T-cell (primary cell): ENCODE measurements around the gene C9orf72. TPM values are rescaled to one million over a fixed set of nuclear protein-coding genes. Genes with fewer than 3 reads are reported as not detected.

Experiments
- ATAC-seq, 4 experiments: fragments of 200-7000 bp in 3 of 4; fragments of 150-1000 bp in 1 of 4; cut with Tn5 transposase; replicated peaks in 1 of 4; 1 replicate in 3 of 4; 2 replicates in 1 of 4; pipeline ENCODE4 v1.10.0; 2021; ENCODE audit warnings: moderate library complexity in 3 of 4, mild to moderate bottlenecking in 2 of 4, moderate number of reproducible peaks in 1 of 4
- CTCF ChIA-PET, 2 donors: fragments of 300-600 bp; sonication (Branson Sonifier 250); formaldehyde crosslinking; loops; one replicate each; lab custom pipeline; 2022; ENCODE audit warnings: antibody characterized with exemption in 2 of 2; lab: Charles Lee
- POLR2A ChIA-PET, 2 donors: fragments of 300-600 bp; sonication (Branson Sonifier 250); formaldehyde crosslinking; loops; one replicate each; lab custom pipeline; 2022; ENCODE audit warnings: antibody characterized with exemption in 2 of 2; lab: Charles Lee
- DNase-seq, 35 experiments: peaks; one replicate each; pipeline versions ENCODE4 v3.0.0 to v3.0.0-alpha.2; 2013 to 2023
- H3K27ac ChIP-seq: one replicate; pipeline ENCODE4 v1.5.1; 2013; ENCODE audit warnings: low read length
- H3K27me3 ChIP-seq, 2 experiments: replicated peaks in 1 of 2; 1 replicate in 1 of 2; 2 replicates in 1 of 2; pipeline versions ENCODE4 v1.6.1 to v1.7.0; 2013; ENCODE audit warnings: low read length in 1 of 2, mixed read lengths in 1 of 2; ENCODE audit not compliant: control insufficient read depth in 2 of 2, insufficient read depth in 2 of 2; ENCODE audit errors: extremely low read depth in 1 of 2
- H3K36me3 ChIP-seq, 2 donors: 1 replicate in 1 of 2; 2 replicates in 1 of 2; pipeline versions ENCODE4 v1.6.1 to v1.7.0; 2013; ENCODE audit warnings: low read length in 1 of 2; ENCODE audit not compliant: control insufficient read depth in 2 of 2, insufficient read depth in 1 of 2; ENCODE audit errors: extremely low read depth in 1 of 2
- H3K4me1 ChIP-seq, 2 experiments: 1 replicate in 1 of 2; 2 replicates in 1 of 2; pipeline versions ENCODE4 v1.6.1 to v1.7.0; 2013; ENCODE audit warnings: low read length in 2 of 2, mixed read lengths in 1 of 2; ENCODE audit not compliant: insufficient read depth in 2 of 2, control insufficient read depth in 1 of 2; ENCODE audit errors: extremely low read depth in 1 of 2
- H3K4me3 ChIP-seq, 2 donors: 1 replicate in 1 of 2; 2 replicates in 1 of 2; pipeline versions ENCODE4 v1.5.1 to v1.7.0; 2013; ENCODE audit warnings: mild to moderate bottlenecking in 2 of 2, low read length in 1 of 2, moderate library complexity in 1 of 2; ENCODE audit not compliant: control insufficient read depth in 1 of 2; ENCODE audit errors: extremely low read depth in 1 of 2
- H3K9me3 ChIP-seq: 2 replicates; pipeline ENCODE4 v1.7.0; 2013
- H3K27ac Mint-ChIP-seq, 2 donors: one replicate each; pipeline ENCODE4 v1.8.0; 2020 to 2021; ENCODE audit warnings: mild to moderate bottlenecking in 2 of 2, mixed read lengths in 2 of 2
- H3K27me3 Mint-ChIP-seq, 2 donors: one replicate each; pipeline ENCODE4 v1.8.0; 2021 to 2022; ENCODE audit warnings: mixed read lengths in 2 of 2
- H3K36me3 Mint-ChIP-seq: one replicate; pipeline ENCODE4 v1.8.0; 2021; ENCODE audit warnings: mixed read lengths
- H3K4me1 Mint-ChIP-seq, 3 donors: one replicate each; pipeline ENCODE4 v1.8.0; 2020 to 2022; ENCODE audit warnings: mixed read lengths in 3 of 3, mild to moderate bottlenecking in 1 of 3
- H3K4me3 Mint-ChIP-seq, 3 donors: one replicate each; pipeline ENCODE4 v1.8.0; 2020 to 2022; ENCODE audit warnings: mild to moderate bottlenecking in 3 of 3, mixed read lengths in 3 of 3, moderate library complexity in 3 of 3
- H3K9me3 Mint-ChIP-seq, 3 donors: one replicate each; pipeline ENCODE4 v1.8.0; 2020 to 2022; ENCODE audit warnings: mixed read lengths in 3 of 3
- WGBS: methylation state at CpG from one replicate; pipeline ENCODE4 v1.1.5; 2013; ENCODE audit warnings: missing lambda C conversion rate; ENCODE audit not compliant: insufficient coverage; 5-methylcytosine and 5-hydroxymethylcytosine counted together
- total RNA-seq, 35 experiments: library from RNA in 6 of 35; stranded (reverse) in 6 of 35; fragments of 120-200 nt in 1 of 35; gene quantifications; one replicate each; pipeline versions ENCODE4 v1.2.1 to v1.2.4 and lab custom pipeline; 2013 to 2026

The C9orf72 gene
- total RNA-seq, 5 donors from 2014 or later (not counting 1 experiment from before 2014, with no cell fraction given), result 17.8 to 29.3 (median 20.6) TPM

DNA sequence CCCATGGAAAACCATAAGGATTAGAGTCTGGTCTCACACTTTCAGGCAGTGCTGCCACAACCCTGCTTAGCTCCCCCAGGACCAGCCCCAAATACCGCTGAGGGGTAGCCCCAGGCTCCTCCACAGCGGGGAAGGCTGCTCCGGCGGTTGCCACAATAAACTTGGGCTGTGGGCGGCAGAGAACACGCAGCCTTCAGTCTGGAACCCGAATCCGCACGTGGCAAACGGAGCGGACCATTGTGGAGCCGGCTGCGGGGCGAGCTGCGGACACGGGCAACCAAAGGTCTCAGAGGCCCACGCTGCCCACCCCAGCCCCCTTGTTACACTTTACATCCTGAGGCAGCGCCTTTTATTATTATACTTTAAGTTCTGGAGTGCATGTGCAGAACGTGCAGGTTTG, 37.3 kb upstream of the C9orf72 start:
- Mint-ChIP-seq H3K4me1 (no peaks in the 10 kb centered on the region), H3K36me3 (no peaks in the 10 kb centered on the region), H3K27me3 (peaks cover 19 to 29% of the 10 kb centered on the region in 2 donors), H3K27ac (no peak overlapping the region), H3K4me3 (no peak overlapping the region), H3K9me3 (peaks cover 0 to 1% (median 0%) of the 10 kb centered on the region in 3 donors)
- no peak overlapping the region for H3K4me3 ChIP-seq
- ATAC-seq, result no peak
- H3K4me1 ChIP-seq, result no peaks in the 10 kb centered on the region
- H3K27me3 ChIP-seq, result peaks cover 0 to 18% of the 10 kb centered on the region in 2 experiments
- WGBS, result 96% methylated on average over 10 of the region's 19 CpGs
- ChIA-PET CTCF (no interaction called here), POLR2A (no interaction called here)
- H3K36me3 ChIP-seq, result no peaks in the 10 kb centered on the region
- H3K27ac ChIP-seq, result no peak overlapping the region
- no peak for DNase-seq
- H3K9me3 ChIP-seq, result no peaks in the 10 kb centered on the region

GRCh38 chr9:27602954-27603353, 29.7 kb upstream of the C9orf72 start:
- DNase-seq, result no peak
- CTCF ChIA-PET, result no interaction called here

GRCh38 chr9:27602142-27602861, 29.0 kb upstream of the C9orf72 start:
- Histone ChIP-seq H3K4me3 (no peak overlapping the region), H3K27ac (no peak overlapping the region), H3K27me3 (no peaks in the 10 kb centered on the region), H3K4me1 (no peaks in the 10 kb centered on the region), H3K9me3 (no peaks in the 10 kb centered on the region), H3K36me3 (no peaks in the 10 kb centered on the region)
- DNase-seq, result no peak
- no peak for ATAC-seq
- Mint-ChIP-seq H3K36me3 (no peaks in the 10 kb centered on the region), H3K27ac (no peak overlapping the region), H3K4me3 (no peak overlapping the region), H3K4me1 (no peaks in the 10 kb centered on the region), H3K9me3 (peaks cover 0 to under 1% (median 0%) of the 10 kb centered on the region in 3 donors), H3K27me3 (peaks cover 4 to 8% of the 10 kb centered on the region in 2 donors)
- 88% methylated on average over 2 of the region's 6 CpGs for WGBS
- CTCF ChIA-PET, result no interaction called here
- POLR2A ChIA-PET, result interaction anchor here in 1 of 2 donors (0.7 kb wide), 1 partner anchor 24 kb away, joined by 3 read pairs; no protein-coding TSS in a partner anchor

More at GRCh38 chr9:27602954-27603353, 29.7 kb upstream of the C9orf72 start:
- 92% methylated on average over 1 of the region's 4 CpGs for WGBS
- H3K4me1 ChIP-seq, result no peaks in the 10 kb centered on the region
- H3K9me3 Mint-ChIP-seq, result peaks cover 0 to 1% (median 0%) of the 10 kb centered on the region in 3 donors
- no peaks in the 10 kb centered on the region for H3K36me3 Mint-ChIP-seq
- H3K4me1 Mint-ChIP-seq, result no peaks in the 10 kb centered on the region
- H3K4me3 Mint-ChIP-seq, result no peak overlapping the region
- no peak overlapping the region for H3K27ac ChIP-seq
- no peaks in the 10 kb centered on the region for H3K27me3 ChIP-seq
- no peak overlapping the region for H3K27ac Mint-ChIP-seq
- no peak for ATAC-seq
- no peaks in the 10 kb centered on the region for H3K36me3 ChIP-seq
- H3K4me3 ChIP-seq, result no peak overlapping the region
- H3K27me3 Mint-ChIP-seq, result peaks cover 4 to 8% of the 10 kb centered on the region in 2 donors
- POLR2A ChIA-PET, result no interaction called here
- no peaks in the 10 kb centered on the region for H3K9me3 ChIP-seq

GRCh38 chr9:27601396-27601795, 28.1 kb upstream of the C9orf72 start:
- Histone ChIP-seq H3K36me3 (no peaks in the 10 kb centered on the region), H3K4me1 (no peaks in the 10 kb centered on the region), H3K27me3 (no peaks in the 10 kb centered on the region), H3K27ac (no peak overlapping the region), H3K4me3 (no peak overlapping the region), H3K9me3 (no peaks in the 10 kb centered on the region)
- ChIA-PET POLR2A (no interaction called here), CTCF (no interaction called here)
- Mint-ChIP-seq H3K27me3 (peaks cover 4 to 12% of the 10 kb centered on the region in 2 donors), H3K4me3 (no peak overlapping the region), H3K9me3 (no peaks in the 10 kb centered on the region), H3K27ac (no peak overlapping the region), H3K36me3 (no peaks in the 10 kb centered on the region), H3K4me1 (no peaks in the 10 kb centered on the region)
- DNase-seq, result no peak
- no peak for ATAC-seq
- 92% methylated on average over 6 of the region's 6 CpGs for WGBS

- no peak for ATAC-seq
- Mint-ChIP-seq H3K4me1 (no peaks in the 10 kb centered on the region), H3K4me3 (no peak overlapping the region), H3K9me3 (no peaks in the 10 kb centered on the region), H3K36me3 (no peaks in the 10 kb centered on the region), H3K27me3 (peaks cover 4 to 12% of the 10 kb centered on the region in 2 donors), H3K27ac (no peak overlapping the region)
- DNase-seq, result no peak
- no peak overlapping the region for H3K4me3 ChIP-seq
- no peaks in the 10 kb centered on the region for H3K9me3 ChIP-seq
- H3K36me3 ChIP-seq, result no peaks in the 10 kb centered on the region
- POLR2A ChIA-PET, result interaction anchor here in 1 of 2 donors (0.6 kb wide), 1 partner anchor 59 kb away, joined by 6 read pairs; no protein-coding TSS in a partner anchor
- CTCF ChIA-PET, result interaction anchor here in 1 of 2 donors (0.7 kb wide), 1 partner anchor 1348 kb away, joined by 10 read pairs; no protein-coding TSS in a partner anchor
- H3K27ac ChIP-seq, result no peak overlapping the region
- H3K27me3 ChIP-seq, result no peaks in the 10 kb centered on the region
- H3K4me1 ChIP-seq, result no peaks in the 10 kb centered on the region
- WGBS, result no CpG with 5 or more reads among the region's 2 CpGs
Observed at GRCh38 chr9:27600256-27600655, 27.0 kb upstream of the C9orf72 start.

DNA sequence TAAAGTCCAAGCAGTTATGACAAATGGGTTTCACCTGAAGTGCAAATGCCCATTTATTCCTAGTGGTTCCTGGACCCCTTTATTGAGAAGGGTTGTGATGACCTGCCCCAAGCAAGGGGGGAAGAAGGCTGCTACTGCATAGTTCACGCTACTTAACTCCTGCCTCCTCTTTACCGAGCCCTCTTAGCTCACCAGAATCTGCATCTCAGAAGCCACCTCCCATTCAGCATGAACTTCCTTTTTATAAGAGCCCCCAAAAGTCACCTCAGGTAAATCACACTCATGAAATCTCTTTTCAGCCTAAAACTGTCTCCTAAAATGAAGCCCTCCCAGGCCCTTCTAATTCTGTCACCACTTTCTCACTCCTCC, 26.6 kb upstream of the C9orf72 start:
- no peak for DNase-seq
- no peak for ATAC-seq
- H3K9me3 ChIP-seq, result no peaks in the 10 kb centered on the region
- H3K27me3 ChIP-seq, result no peaks in the 10 kb centered on the region
- CTCF ChIA-PET, result interaction anchor here in 1 of 2 donors (0.7 kb wide), 1 partner anchor 1348 kb away, joined by 10 read pairs; no protein-coding TSS in a partner anchor
- Mint-ChIP-seq H3K27me3 (peaks cover 4 to 12% of the 10 kb centered on the region in 2 donors), H3K27ac (no peak overlapping the region), H3K36me3 (no peaks in the 10 kb centered on the region), H3K9me3 (no peaks in the 10 kb centered on the region), H3K4me3 (no peak overlapping the region), H3K4me1 (no peaks in the 10 kb centered on the region)
- no peaks in the 10 kb centered on the region for H3K36me3 ChIP-seq
- H3K4me1 ChIP-seq, result no peaks in the 10 kb centered on the region
- no peak overlapping the region for H3K27ac ChIP-seq
- no peak overlapping the region for H3K4me3 ChIP-seq
- POLR2A ChIA-PET, result interaction anchor here in 1 of 2 donors (0.6 kb wide), 1 partner anchor 59 kb away, joined by 6 read pairs; no protein-coding TSS in a partner anchor
- WGBS, result no CpG with 5 or more reads among the region's 2 CpGs
